BJ (cell line): Measurements from ENCODE around the gene ADGRG3. TPM values are rescaled to one million over a fixed set of nuclear protein-coding genes. Genes with fewer than 3 reads are reported as not detected.

Source experiments
- CTCF ChIA-PET: fragments of 350-600 bp; formaldehyde crosslinking; extraction: SDS; loops from one replicate; lab custom pipeline; 2021; ENCODE audit warnings: antibody characterized with exemption, inconsistent platforms; lab: Yijun Ruan, JAX
- POLR2A ChIA-PET: fragments of 300-600 bp; sonication (Branson Sonifier 250); formaldehyde crosslinking; extraction: SDS; loops from one replicate; lab custom pipeline; 2021; ENCODE audit warnings: antibody characterized with exemption; lab: Charles Lee
- DNase-seq: peaks from one replicate; pipeline ENCODE4 v3.0.0-alpha.2; 2011; ENCODE audit warnings: low read depth
- H3K27me3 ChIP-seq: 2 replicates; pipeline ENCODE4 v1.6.0; 2011; ENCODE audit warnings: low read length; ENCODE audit not compliant: control insufficient read depth, insufficient read depth
- H3K36me3 ChIP-seq: 2 replicates; pipeline ENCODE4 v1.5.1; 2011; ENCODE audit warnings: low read length; ENCODE audit not compliant: control insufficient read depth, insufficient read depth
- H3K4me3 ChIP-seq: 2 replicates; pipeline ENCODE4 v1.5.1; 2011; ENCODE audit warnings: low read depth, mild to moderate bottlenecking, control low read depth, low read length
- polyA plus RNA-seq: library from polyadenylated mRNA; depleted of rRNA; stranded (reverse); fragments of >200 nt; gene quantifications from 2 replicates; pipeline ENCODE4 v1.2.3, GENCODE V29; 2011
- TF ChIP-seq, protein P1 (sequence below): IDR thresholded peaks from 2 replicates; pipeline ENCODE4 v1.5.1; 2011; ENCODE audit warnings: low read depth, mild to moderate bottlenecking, control low read depth, inconsistent platforms, low read length, moderate library complexity; ENCODE audit not compliant: insufficient read depth

Gene ADGRG3
- polyA plus RNA-seq, 1 experiment: not detected

DNA sequence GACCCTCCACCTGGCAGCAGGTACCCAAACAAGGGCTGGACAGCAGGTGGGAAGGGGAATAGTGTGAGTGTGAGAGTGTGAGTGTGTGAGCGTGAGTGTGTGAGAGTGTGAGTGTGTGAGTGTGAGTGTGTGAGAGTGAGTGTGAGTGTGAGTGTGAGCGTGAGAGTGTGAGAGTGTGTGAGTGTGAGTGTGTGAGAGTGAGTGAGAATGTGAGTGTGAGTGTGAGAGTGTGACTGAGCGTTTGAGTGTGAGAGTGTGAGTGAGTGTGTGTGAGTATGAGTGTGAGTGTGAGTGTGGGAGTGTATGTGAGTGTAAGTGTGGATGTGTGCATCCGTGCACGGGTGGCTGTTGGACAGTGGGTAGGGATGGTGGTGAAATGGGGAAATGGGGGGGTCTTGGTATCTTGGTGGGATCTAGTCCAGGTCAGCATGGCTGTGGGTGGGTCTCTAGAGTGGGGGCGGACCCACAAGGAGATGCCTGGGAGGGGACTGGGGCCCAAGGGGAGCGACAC, 39.3 kb upstream of the ADGRG3 start:
- Histone ChIP-seq H3K27me3 (no peaks in the 10 kb centered on the region), H3K36me3 (no peaks in the 10 kb centered on the region), H3K4me3 (peak overlapping the region; percentile 2; the same call in 1 of the 2 replicates)
- TF ChIP-seq, protein P1, sequence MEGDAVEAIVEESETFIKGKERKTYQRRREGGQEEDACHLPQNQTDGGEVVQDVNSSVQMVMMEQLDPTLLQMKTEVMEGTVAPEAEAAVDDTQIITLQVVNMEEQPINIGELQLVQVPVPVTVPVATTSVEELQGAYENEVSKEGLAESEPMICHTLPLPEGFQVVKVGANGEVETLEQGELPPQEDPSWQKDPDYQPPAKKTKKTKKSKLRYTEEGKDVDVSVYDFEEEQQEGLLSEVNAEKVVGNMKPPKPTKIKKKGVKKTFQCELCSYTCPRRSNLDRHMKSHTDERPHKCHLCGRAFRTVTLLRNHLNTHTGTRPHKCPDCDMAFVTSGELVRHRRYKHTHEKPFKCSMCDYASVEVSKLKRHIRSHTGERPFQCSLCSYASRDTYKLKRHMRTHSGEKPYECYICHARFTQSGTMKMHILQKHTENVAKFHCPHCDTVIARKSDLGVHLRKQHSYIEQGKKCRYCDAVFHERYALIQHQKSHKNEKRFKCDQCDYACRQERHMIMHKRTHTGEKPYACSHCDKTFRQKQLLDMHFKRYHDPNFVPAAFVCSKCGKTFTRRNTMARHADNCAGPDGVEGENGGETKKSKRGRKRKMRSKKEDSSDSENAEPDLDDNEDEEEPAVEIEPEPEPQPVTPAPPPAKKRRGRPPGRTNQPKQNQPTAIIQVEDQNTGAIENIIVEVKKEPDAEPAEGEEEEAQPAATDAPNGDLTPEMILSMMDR: no peak
- POLR2A ChIA-PET: no interaction called here
- no peak for DNase-seq
- CTCF ChIA-PET: interaction anchor here (0.7 to 4.0 kb wide), 2 partner anchors 19 to 38 kb away, joined by 3 to 18 read pairs; no protein-coding TSS in a partner anchor

DNA sequence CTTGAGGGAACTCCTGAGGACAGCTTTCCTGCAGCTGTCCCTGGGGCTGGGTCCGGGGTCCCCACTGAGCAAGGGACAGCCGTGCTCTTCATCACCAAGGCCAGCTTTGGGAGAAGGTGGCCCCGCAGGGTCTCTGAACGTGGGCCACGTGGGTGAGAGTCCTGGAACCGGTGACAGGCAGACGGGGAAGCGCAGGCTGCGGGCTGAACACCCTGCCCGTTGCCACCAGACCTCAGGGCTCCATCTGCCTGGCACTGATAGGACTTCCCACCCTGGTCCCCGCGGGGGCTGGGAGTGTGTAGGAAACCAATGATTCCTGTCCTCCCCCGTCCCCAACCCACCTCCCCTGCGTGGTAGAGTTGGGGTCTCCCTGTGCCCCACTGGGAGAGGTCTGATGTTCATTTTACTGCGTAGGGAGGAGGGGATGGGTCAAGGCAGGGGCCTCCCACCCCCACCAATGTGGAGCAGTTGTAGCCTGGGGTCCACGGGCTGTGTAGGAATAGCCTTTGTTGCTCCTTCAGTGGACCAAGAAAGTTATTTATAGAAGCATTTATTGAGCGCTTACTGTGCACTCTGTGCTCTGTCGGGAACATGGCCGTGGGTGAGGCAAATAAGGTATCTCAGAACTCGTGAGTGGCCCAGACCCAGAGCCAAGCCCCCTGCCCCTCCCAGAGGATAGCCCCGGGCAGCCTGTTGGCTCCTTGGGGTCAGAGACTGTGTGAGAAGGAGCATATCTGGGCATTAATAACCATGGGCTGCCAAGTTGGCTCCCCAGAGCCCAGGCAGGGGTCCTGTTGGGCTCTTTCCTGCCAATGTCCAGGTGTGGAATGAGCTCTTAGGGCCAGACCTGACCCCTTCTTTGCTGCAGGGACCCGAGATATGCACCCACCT, 38.3 kb upstream of the ADGRG3 start:
- no peak overlapping the region for H3K4me3 ChIP-seq
- DNase-seq: no peak
- CTCF ChIA-PET: interaction anchor here (1.1 kb wide), 1 partner anchor 30 kb away, joined by 5 read pairs; no protein-coding TSS in a partner anchor
- H3K36me3 ChIP-seq: no peaks in the 10 kb centered on the region
- POLR2A ChIA-PET: no interaction called here
- H3K27me3 ChIP-seq: no peaks in the 10 kb centered on the region
- TF ChIP-seq, protein P1: no peak

DNA sequence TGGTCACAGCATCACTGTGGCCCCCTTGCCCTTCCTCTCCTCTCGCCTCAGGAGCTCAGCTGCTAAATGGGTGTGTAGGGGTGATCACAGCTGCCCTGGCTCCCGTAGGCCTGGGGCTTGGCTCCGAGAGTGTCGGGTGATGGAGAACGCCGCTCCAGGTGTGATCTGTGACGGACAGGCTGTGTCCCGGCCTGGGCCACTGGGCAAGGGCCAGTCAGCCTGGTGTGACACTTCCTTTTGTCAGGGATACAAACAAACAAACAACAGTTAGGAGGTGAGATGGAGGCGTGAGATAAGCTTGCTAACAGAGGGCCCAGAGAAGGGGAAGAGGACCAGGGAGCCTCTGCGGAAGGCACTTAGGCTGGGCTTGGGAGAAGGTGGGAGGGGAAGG, 37.7 kb upstream of the ADGRG3 start:
- TF ChIP-seq, protein P1: no peak

DNA sequence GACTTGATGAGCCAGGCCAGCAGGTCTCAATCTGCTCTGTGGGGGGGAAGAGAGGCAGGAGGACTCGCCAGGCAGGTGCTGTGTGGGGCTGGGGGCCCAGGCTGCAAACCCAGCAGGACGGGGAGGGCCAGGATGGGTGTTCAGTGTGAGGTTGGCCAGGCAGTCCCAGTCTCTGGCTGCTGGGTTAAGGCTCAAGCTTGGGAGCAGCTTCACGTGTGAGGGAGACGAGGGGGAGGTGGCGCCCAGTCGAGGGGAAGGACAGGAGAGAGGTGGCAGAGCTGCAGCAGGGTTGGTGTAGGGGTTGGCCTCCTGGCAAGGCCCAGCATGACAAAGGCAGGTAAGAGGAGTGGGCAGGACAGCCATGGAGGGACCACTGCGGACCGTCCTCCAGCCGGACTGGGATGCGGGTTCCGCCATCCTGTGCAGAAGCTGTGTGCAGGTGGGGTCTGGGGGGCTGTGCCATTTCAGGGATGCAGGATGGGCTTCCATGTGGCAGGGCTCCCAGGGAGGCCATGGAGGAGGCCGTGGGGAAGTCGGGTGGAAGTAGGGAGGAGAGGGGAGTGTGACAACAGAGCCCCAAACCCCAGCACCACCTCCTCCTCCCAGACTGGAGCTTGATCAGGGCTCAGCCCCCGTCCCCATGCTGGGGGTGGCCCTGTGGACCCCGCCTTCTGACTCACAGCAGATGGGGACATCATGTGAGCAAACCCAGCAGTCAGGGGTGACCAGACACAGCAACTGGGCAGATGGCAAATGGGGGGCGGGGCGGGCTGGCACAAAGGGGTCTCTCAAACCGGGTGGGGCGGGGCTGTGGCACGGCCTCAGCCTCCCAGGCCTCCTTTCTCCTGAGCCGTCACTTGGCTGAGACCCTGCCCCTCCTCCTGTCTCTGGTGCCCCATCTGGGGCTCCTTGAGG, 36.9 kb upstream of the ADGRG3 start:
- ChIA-PET CTCF (interaction anchor here (1.1 to 2.5 kb wide), 2 partner anchors 10 to 31 kb away, joined by 5 to 8 read pairs; no protein-coding TSS in a partner anchor), POLR2A (no interaction called here)
- H3K36me3 ChIP-seq: no peaks in the 10 kb centered on the region
- DNase-seq: no peak
- H3K27me3 ChIP-seq: no peaks in the 10 kb centered on the region
- no peak overlapping the region for H3K4me3 ChIP-seq
- TF ChIP-seq, protein P1: no peak

More for the DNA sequence above, 37.7 kb upstream of the ADGRG3 start:
- Histone ChIP-seq H3K27me3 (no peaks in the 10 kb centered on the region), H3K36me3 (no peaks in the 10 kb centered on the region), H3K4me3 (no peak overlapping the region)
- no peak for DNase-seq
- CTCF ChIA-PET: interaction anchor here (1.1 kb wide), 1 partner anchor 30 kb away, joined by 5 read pairs; no protein-coding TSS in a partner anchor
- POLR2A ChIA-PET: no interaction called here
